GM18909 (cell line): ENCODE data around the gene CLTC.
A peak's percentile ranks its signal among the peaks of the same experiment; 100 is the strongest.

Experiments
- ATAC-seq: cut with Tn5 transposase; IDR thresholded peaks from one replicate; pipeline ENCODE4 v1.9.1; 2021; ENCODE audit warnings: mild to moderate bottlenecking; ENCODE audit not compliant: unreplicated experiment, poor library complexity

The CLTC gene

DNA sequence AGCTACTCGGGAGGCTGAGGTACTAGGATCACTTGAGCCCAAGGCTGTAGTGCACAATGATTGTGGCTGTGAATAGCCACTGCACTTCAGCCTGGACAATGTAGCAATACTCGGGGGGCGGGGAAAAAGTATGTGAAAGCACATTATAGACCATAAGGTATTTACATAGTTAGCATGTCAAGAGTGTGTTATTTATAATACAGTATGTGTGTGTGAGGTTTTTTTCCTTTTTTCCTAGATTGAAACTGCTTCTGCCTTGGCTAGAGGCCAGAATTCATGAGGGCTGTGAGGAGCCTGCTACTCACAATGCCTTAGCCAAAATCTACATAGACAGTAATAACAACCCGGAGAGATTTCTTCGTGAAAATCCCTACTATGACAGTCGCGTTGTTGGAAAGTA, 57.0 kb downstream of the CLTC start:
- no peak for ATAC-seq

DNA sequence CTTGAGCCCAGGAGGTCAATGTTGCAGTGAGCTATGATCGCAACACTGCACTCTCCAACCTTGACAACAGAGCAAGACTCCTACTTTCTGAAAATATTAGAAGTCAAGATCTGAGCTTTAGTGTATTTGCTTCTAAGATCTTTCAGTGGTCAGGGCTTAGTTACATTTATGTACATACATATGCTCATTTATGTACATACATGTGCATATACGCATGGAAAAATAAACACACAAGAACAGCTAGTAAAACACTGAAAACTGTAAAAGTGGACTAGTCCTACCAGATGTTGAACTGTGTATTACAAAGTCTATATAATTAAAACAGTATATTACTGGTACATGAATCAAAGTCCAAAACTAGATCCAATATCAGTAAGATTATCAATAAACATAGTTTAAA, 59.2 kb downstream of the CLTC start:
- ATAC-seq, result no peak

GRCh38 chr17:59680314-59680713, 60.6 kb downstream of the CLTC start:
- no peak for ATAC-seq

- no peak for ATAC-seq
Measured at GRCh38 chr17:59683283-59683682, 63.6 kb downstream of the CLTC start.

GRCh38 chr17:59684967-59685366, 65.3 kb downstream of the CLTC start:
- no peak for ATAC-seq

DNA sequence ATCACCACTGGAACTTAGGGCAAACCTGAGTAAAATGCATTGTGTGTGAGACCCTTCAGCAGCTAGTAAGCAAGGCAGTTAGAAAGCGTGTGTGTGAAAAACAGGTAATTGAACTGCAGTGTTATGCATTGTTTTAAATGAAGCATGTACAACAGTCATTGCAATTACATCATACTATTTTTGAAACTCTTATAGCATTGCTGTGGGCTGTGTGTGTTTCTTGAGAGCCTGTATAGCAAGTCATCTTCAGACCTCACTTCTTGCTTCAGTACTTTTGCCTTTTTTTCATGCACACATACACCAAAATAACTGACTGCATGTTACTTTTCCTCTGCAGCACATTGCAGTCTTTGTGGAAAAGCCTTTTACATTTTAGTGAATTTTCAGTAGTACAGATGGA, 68.3 kb downstream of the CLTC start:
- no peak for ATAC-seq

DNA sequence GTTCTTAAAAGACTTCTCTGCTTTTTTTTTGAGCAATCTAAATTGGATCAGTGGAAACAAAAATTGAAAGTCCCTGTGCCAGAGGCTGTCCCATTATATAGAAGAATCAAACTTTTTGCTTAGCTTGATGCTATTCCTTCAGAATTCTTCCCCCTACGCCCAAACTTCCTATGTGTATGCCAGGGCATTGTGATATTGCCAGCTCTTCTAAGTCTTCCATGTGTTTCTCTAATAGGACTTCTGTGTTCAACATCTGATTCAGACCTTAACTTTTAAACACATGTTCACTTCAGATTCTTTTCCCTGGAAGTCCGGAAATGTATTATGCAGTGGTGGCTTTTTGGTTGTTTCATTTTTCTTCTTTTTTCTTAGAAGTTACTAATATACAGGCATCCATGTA, 68.8 kb downstream of the CLTC start:
- ATAC-seq, result no peak

- no peak for ATAC-seq
Measured at GRCh38 chr17:59693582-59693981, 73.9 kb downstream of the CLTC start.

DNA sequence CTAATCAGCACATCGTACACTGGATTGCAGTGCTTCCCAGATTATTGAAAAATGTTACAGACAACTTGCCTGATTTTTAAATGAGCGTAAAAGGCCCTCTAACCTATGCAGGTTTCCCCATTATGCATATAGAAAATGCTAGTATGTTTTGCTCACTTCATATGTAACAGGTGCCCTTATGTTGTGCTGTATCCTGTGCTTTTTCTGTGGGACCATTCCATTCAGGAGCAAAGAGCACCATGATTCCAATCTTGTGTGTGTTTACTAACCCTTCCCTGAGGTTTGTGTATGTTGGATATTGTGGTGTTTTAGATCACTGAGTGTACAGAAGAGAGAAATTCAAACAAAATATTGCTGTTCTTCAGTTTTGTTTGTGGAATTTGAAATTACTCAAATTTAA, 74.6 kb downstream of the CLTC start:
- ATAC-seq, result no peak

GRCh38 chr17:59695945-59696681, 76.4 kb downstream of the CLTC start:
- no peak for ATAC-seq

GRCh38 chr17:59696682-59697277, 77.1 kb downstream of the CLTC start:
- ATAC-seq, result no peak

DNA sequence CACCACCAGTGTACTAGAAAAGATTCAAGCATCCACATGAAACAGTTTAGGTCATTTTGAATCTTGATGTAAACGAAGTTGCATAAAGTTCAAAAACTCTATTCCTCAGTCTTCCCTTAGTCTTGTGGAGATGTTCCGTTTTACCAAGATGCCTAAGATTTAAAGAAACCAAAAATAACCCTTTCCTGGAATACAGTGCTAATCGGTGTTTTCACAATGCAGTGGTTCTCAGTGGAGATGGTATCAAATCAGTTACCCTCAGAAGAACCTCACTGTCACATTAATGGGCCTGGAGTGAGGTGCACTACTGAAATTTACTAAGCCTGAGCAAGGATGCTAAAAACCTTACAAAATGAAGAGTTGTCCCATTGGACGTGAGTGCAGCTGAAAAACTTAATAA, 78.4 kb downstream of the CLTC start:
- ATAC-seq, result no peak

- no peak for ATAC-seq
Measured at GRCh38 chr17:59699218-59699617, 79.5 kb downstream of the CLTC start.

- ATAC-seq, result no peak
Measured at GRCh38 chr17:59699786-59700185, 80.1 kb downstream of the CLTC start.

DNA sequence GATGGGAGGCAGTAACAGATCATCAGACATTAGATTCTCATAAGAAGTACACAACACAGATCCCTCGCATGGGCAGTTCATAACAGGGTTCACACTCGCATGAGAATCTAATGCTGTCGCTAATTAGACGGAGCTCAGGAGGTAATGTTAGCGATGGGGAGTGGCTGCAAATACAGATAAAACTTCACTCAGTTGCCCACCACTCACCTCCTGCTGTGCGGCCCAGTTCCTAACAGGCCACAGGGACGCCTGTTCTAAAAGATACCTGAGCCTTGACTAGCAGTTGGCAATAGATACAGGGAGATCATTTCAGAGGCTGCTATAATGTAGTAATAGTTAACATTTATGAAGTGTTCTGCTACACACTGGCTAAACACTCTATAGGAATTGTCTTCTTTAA, 82.6 kb downstream of the CLTC start:
- no peak for ATAC-seq

GRCh38 chr17:59707149-59707970, 87.7 kb downstream of the CLTC start, which contains the start of the genes PTRH2 and VMP1:
Gene PTRH2 (minus strand): TSS chr17:59707430. CDS start chr17:59697978, 9,452 bp downstream.
Gene VMP1 (plus strand): TSS chr17:59707654. CDS start chr17:59731447, 23,793 bp downstream.
- peak; percentile 96 for ATAC-seq

DNA sequence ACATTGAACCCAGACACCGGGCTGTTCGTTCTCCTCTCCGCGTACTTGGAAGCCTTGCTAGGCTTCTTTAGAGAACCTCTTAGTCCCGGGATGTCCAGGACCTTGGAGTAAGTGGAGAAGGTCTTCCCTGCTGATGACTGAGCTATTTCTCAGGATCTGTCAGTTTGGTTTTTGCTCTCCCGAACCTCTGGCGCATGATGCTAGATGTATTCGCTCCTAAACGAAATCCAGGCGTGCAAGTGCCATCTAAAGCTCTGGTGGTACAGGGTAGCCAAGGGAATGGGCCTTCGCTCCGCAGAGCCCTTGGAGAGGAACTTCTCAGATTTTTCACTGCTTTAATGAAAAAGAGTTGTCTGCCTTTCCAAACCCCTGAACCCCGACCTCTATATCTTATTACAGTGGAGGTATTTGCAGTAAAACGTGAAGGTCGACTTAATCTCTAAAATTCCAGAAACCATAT, 88.3 kb downstream of the CLTC start:
- peak; percentile 4 for ATAC-seq

DNA sequence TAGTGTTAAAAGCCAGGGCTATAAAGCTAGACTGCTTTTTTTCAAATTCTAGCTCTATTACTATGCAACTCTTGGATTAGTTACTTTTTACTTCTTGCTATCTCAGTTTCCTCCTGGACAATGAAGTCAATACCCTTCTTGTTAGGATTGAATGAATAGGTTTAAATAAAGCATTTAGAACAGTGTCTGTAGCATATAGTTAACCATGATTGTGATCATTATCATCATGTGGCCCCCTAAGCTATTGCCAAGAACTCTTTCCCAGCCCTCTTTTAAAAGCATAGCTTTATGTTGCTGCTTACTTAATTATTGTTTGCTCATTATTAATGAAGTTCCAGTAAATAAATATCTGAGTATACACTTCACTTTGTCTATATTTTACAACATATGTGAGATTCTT, 92.2 kb downstream of the CLTC start:
- ATAC-seq, result no peak

DNA sequence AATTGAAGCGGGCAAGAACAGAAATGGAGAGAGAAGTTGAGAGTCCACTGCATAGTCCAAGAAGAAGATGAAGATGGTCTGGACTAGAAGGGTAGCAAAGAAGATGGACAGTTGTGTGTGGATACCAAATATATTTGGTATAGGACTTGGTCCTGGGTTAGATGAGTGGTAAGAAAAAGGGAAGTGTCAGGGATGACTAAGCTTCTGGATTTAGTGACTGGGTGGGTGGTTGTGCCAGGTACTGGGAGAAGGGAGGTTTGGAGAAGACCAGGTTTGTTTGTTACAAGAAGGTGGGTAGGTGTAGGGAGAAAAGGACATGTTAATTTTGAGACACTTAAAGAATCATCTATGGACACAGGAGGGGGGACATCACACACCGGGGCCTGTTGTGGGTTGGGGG, 93.2 kb downstream of the CLTC start:
- ATAC-seq, result no peak

GRCh38 chr17:59714255-59714654, 94.6 kb downstream of the CLTC start:
- no peak for ATAC-seq

GRCh38 chr17:59716427-59716826, 96.7 kb downstream of the CLTC start:
- no peak for ATAC-seq
